Fibroblast of lung (primary cell): ENCODE data around the gene PDZD2.
"Not testable (repeated sequence)": the region's sequence is repeated elsewhere in the genome, so short reads cannot be mapped to it uniquely, and the experiment has no call there.

Experiments used
- CTCF ChIP-seq, 2 donors: IDR thresholded peaks in 1 of 2; conservative IDR thresholded peaks in 1 of 2; 1 replicate in 1 of 2; 2 replicates in 1 of 2; pipeline ENCODE4 v1.5.1; 2011 to 2012; ENCODE audit warnings: low read length in 2 of 2, control low read depth in 1 of 2, inconsistent platforms in 1 of 2, low read depth in 1 of 2, mild to moderate bottlenecking in 1 of 2
- EZH2 ChIP-seq: IDR thresholded peaks from 2 replicates; pipeline ENCODE4 v1.5.1; 2012; ENCODE audit warnings: low read length, control low read depth, mild to moderate bottlenecking; ENCODE audit errors: missing control alignments

- not testable (repeated sequence) for TF ChIP-seq CTCF (conservative IDR thresholded peaks at IDR 0.05 in 1 of 2, IDR thresholded peaks at IDR 0.05 in 1 of 2; ENCODE audit: low read depth in 1 of 2, low read length in 2 of 2); EZH2
Observed at GRCh38 chr5:31732821-31733220, 93.9 kb downstream of the PDZD2 start.
